Measurements from ENCODE around the gene PBOV1. TPM values are rescaled to one million over a fixed set of nuclear protein-coding genes. Genes with fewer than 3 reads are reported as not detected.
A peak's percentile ranks its signal among the peaks of the same experiment; 100 is the strongest.

Gene PBOV1
- total and polyA plus RNA-seq, 8 donors: not detected

DNA sequence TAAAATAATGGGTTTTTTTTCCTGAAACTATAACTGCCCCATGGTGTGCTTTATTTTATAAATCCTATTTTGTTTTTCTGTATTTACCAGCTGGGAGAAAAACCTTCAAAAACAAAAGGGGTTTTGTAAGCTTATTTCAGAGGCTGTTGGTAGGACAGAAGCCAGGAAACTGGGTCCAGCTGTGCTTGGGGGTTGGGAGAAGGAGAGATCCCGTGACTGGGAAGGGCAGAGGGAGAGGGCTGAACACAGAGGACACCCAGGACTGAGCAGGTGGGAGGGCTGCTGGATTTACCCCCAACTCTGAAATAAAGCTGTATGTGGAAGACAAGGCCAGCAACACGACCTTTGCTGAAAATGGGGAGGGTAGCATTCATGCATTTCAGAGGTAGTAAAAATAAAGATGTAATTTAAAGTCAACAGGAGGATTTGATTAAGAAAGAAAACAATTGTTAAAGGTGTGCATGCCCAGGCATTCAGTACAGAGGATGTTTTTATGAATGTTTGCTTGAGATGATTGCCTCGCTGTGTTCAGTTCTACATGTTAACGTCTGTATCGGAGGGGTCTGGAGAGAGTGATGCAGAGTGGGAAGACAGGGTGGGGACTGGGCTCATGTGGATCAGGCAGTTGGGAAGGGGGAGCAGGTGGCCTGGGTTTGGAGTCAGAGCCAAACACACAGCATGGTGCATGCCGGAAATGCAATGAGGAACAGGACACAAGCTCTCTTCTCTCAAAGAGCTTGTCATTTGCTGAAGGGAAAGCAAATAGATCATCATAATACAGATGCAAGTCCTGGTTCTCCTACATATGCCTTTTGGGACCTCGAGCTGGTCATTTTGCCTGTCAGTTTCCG is 35.1 kb downstream of the PBOV1 start:
- WGBS, 5 donors: 50 to 69% (median 61%) methylated on average over 8 of the region's 8 CpGs
- TF ChIP-seq CTCF (IDR thresholded peaks at IDR 0.05) (no peak), EP300 (IDR thresholded peaks at IDR 0.05) (no peak), POLR2A (IDR thresholded peaks at IDR 0.05) (no peak), POLR2AphosphoS5 (IDR thresholded peaks at IDR 0.05) (no peak)
- intact Hi-C loops (cut with DNase I; ENCODE audit: low total_unique reads): no loop called here
- Histone ChIP-seq H3K27me3 (no peaks in the 10 kb centered on the region), H3K36me3 (no peaks in the 10 kb centered on the region), H3K4me1 (peaks cover 3 to 19% (median 10%) of the 10 kb centered on the region in 4 donors), H3K9me3 (peaks cover 0 to 5% (median 2%) of the 10 kb centered on the region in 4 donors), H3K27ac (peak overlapping the region in 1 of 5 donors; percentile 28), H3K4me3 (no peak overlapping the region)
- peak in 1 of 2 donors; percentile 47 for DNase-seq

- Histone ChIP-seq H3K36me3 (peaks cover 0 to 4% (median 0%) of the 10 kb centered on the region in 4 donors), H3K27ac (no peak overlapping the region), H3K4me1 (peaks cover 0 to 4% (median 2%) of the 10 kb centered on the region in 4 donors), H3K4me3 (no peak overlapping the region), H3K9me3 (peaks cover 6 to 28% (median 19%) of the 10 kb centered on the region in 4 donors), H3K27me3 (no peaks in the 10 kb centered on the region)
- no peak for TF ChIP-seq POLR2A (IDR thresholded peaks at IDR 0.05)
- no peak for TF ChIP-seq POLR2AphosphoS5 (IDR thresholded peaks at IDR 0.05)
- TF ChIP-seq EP300 (IDR thresholded peaks at IDR 0.05): no peak
- TF ChIP-seq CTCF (IDR thresholded peaks at IDR 0.05): no peak
- intact Hi-C loops (cut with DNase I; ENCODE audit: low total_unique reads): no loop called here
- 86 to 96% (median 93%) methylated on average over 2 of the region's 2 CpGs for WGBS, 5 donors
- DNase-seq: no peak
Measured at GRCh38 chr6:138176652-138177232, 41.5 kb downstream of the PBOV1 start.

GRCh38 chr6:138175596-138175995 is 42.7 kb downstream of the PBOV1 start:
- no peak overlapping the region for H3K27ac ChIP-seq
- H3K36me3 ChIP-seq: peaks cover 0 to 11% (median 6%) of the 10 kb centered on the region in 4 donors
- H3K4me1 ChIP-seq: peaks cover 0 to 4% (median 2%) of the 10 kb centered on the region in 4 donors
- no peak for DNase-seq
- H3K27me3 ChIP-seq: no peaks in the 10 kb centered on the region
- intact Hi-C loops (cut with DNase I; ENCODE audit: low total_unique reads): no loop called here
- no peak for TF ChIP-seq POLR2A (IDR thresholded peaks at IDR 0.05)
- H3K4me3 ChIP-seq: no peak overlapping the region
- WGBS, 5 donors: 87 to 94% (median 90%) methylated on average over 2 of the region's 2 CpGs
- peaks cover 6 to 28% (median 19%) of the 10 kb centered on the region in 4 donors for H3K9me3 ChIP-seq

Other genes starting within 250 kb of the PBOV1 start
- gene PERP, start 111.1 kb downstream of the PBOV1 start, total RNA-seq: 10 to 100 TPM in 3 of 5 donors, 1 to 10 TPM in 2; 3.8 to 53.1 (median 12.8) TPM
- gene PERP, start 111.1 kb downstream of the PBOV1 start, polyA plus RNA-seq: 100 to 1,000 TPM in 1 of 3 donors, 10 to 100 TPM in 2; 24.0 to 159 (median 24.2) TPM
- gene ARFGEF3, start 56.6 kb downstream of the PBOV1 start, total RNA-seq: 10 to 100 TPM; 13.0 to 44.6 (median 32.1) TPM
- 1 to 10 TPM; 3.2 to 5.2 (median 4.3) TPM for gene ARFGEF3, start 56.6 kb downstream of the PBOV1 start, polyA plus RNA-seq
- not detected for gene SMIM28, start 159.4 kb upstream of the PBOV1 start, total RNA-seq
- not detected for gene SMIM28, start 159.4 kb upstream of the PBOV1 start, polyA plus RNA-seq
- 100 to 1,000 TPM in 2 of 5 donors, 10 to 100 TPM in 2, 1 to 10 TPM in 1; 9.9 to 351 (median 48.3) TPM for gene HEBP2, start 185.7 kb upstream of the PBOV1 start, total RNA-seq
- gene HEBP2, start 185.7 kb upstream of the PBOV1 start, polyA plus RNA-seq: 10 to 100 TPM; 20.5 to 49.9 (median 48.5) TPM

Data from stomach (tissue), 9 donors.